ENCODE data around the gene FLNB. TPM values are rescaled to one million over a fixed set of nuclear protein-coding genes. Genes with fewer than 3 reads are reported as not detected.

The FLNB gene
- total and polyA plus RNA-seq, 4 experiments from 2014 or later: 3.9 to 28.5 (median 18.5) TPM

DNA sequence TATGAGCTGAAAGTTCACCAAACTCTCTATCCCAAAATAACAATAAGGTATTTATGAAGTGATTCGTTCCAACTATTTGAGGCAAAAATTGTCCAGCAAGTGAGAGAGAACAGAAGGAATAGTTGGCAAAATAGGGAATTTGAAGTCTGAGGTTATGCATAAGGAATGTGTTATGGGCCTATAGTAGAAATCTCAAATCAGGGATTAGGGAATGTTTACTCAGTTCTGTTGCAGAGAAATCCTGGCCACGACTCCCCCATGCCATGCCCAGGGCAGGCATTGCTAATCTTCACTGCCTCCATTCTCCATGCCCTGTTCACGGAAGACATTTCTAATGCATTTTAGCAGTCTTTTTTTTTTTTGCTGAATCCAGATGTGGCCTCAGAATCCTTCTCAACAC lies 58.6 kb downstream of the FLNB start:
- Mint-ChIP-seq H3K27me3 (no peaks in the 10 kb centered on the region), H3K27ac (peak overlapping the region in 1 of 7 donors; percentile 24), H3K36me3 (no peaks in the 10 kb centered on the region), H3K4me1 (peaks cover 0 to 19% (median 10%) of the 10 kb centered on the region in 4 donors), H3K4me3 (no peak overlapping the region), H3K9me3 (no peaks in the 10 kb centered on the region)
- Histone ChIP-seq H3K36me3 (ENCODE audit: insufficient read depth, low read length) (no peaks in the 10 kb centered on the region), H3K4me1 (ENCODE audit: insufficient read depth, low read length) (peaks cover 6% of the 10 kb centered on the region), H3K27me3 (ENCODE audit: insufficient read depth, low read length) (no peaks in the 10 kb centered on the region), H3K9me3 (ENCODE audit: control insufficient read depth in 1 of 2, low read length in 2 of 2) (no peaks in the 10 kb centered on the region), H3K27ac (ENCODE audit: low read depth, low read length) (no peak overlapping the region), H3K4me3 (ENCODE audit: low read length in 2 of 2) (no peak overlapping the region)
- ChIA-PET CTCF (ENCODE audit: partially characterized antibody) (no interaction called here), POLR2A (ENCODE audit: partially characterized antibody) (no interaction called here)
- intact Hi-C loops (cut with micrococcal nuclease): no loop called here
- no peak for DNase-seq

DNA sequence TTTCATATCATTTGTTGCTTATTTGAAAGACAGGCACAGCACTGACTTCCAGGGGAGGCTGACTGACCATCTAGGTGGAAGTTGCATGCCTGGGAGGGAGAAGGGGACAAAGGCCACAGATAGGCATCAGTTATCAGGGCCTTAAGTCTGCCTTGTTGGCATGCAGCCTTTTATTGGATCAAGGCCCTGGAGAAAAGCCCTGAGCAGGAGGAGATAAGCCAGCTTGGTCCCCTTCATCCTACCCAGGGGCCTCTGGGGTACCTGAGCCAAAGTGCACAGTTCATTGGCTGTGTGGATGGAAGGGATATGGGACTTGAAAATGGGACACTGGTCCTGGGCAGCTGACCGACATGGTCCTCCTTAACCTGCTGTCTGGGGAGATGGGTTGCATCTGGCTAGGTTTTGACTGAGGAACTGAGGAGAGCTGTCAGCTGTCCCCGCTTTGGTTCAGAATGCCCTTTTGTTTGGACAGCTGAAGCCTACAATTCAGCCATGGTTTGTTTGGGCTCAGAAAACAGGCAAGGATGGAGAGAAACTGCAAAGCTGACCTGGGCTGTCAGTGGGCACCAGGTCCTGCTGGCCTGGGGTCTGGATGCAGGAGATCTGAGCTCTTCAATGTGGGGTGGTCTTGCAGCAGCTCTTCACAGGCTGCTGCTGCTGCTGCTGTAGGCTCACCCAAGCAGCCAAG lies 60.0 kb downstream of the FLNB start:
- H3K27me3 Mint-ChIP-seq: no peaks in the 10 kb centered on the region
- Histone ChIP-seq H3K36me3 (ENCODE audit: insufficient read depth, low read length) (no peaks in the 10 kb centered on the region), H3K27ac (ENCODE audit: low read depth, low read length) (no peak overlapping the region), H3K27me3 (ENCODE audit: insufficient read depth, low read length) (no peaks in the 10 kb centered on the region), H3K4me3 (ENCODE audit: low read length in 2 of 2) (no peak overlapping the region), H3K9me3 (ENCODE audit: control insufficient read depth in 1 of 2, low read length in 2 of 2) (no peaks in the 10 kb centered on the region), H3K4me1 (ENCODE audit: insufficient read depth, low read length) (peaks cover under 1% of the 10 kb centered on the region)
- CTCF ChIA-PET (ENCODE audit: partially characterized antibody): no interaction called here
- H3K36me3 Mint-ChIP-seq: no peaks in the 10 kb centered on the region
- peaks cover 0 to 14% (median 6%) of the 10 kb centered on the region in 4 donors for H3K4me1 Mint-ChIP-seq
- no peaks in the 10 kb centered on the region for H3K9me3 Mint-ChIP-seq
- intact Hi-C loops (cut with micrococcal nuclease): no loop called here
- POLR2A ChIA-PET (ENCODE audit: partially characterized antibody): no interaction called here
- peak overlapping the region in 3 of 7 donors; percentile 6 to 51 (median 21) for H3K27ac Mint-ChIP-seq
- no peak for DNase-seq
- H3K4me3 Mint-ChIP-seq: no peak overlapping the region

DNA sequence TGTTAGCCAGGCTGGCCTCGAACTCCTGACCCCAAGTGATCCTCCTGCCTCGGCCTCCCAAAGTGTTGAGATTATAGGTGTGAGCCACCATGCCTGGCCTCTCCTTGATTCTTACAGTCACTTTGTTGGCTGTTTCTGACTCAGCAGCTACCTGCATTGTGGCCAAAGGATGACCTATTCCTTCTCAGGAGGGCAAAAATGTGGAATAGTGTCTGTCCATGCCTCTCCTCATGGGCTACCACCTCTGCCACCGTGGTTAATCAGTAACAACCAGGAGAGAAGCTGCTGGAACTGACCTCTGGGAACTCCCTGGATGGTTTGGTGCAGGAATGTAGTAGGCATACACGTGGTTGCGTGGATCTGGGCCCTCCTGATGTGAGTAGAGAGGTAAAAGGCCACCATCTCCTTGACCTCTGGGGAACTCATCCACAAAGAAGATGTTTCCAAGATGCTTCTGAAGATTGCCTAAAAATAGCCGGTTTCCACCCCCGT lies 63.3 kb downstream of the FLNB start:
- no peaks in the 10 kb centered on the region for H3K27me3 ChIP-seq (ENCODE audit: insufficient read depth, low read length)
- Mint-ChIP-seq H3K4me3 (no peak overlapping the region), H3K36me3 (peaks cover 0 to 6% of the 10 kb centered on the region in 2 donors), H3K27ac (no peak overlapping the region), H3K4me1 (peaks cover 14 to 29% (median 23%) of the 10 kb centered on the region in 4 donors), H3K27me3 (no peaks in the 10 kb centered on the region), H3K9me3 (no peaks in the 10 kb centered on the region)
- peaks cover 15% of the 10 kb centered on the region for H3K4me1 ChIP-seq (ENCODE audit: insufficient read depth, low read length)
- H3K27ac ChIP-seq (ENCODE audit: low read depth, low read length): no peak overlapping the region
- POLR2A ChIA-PET (ENCODE audit: partially characterized antibody): interaction anchor here (0.7 kb wide), 1 partner anchor 47 kb away, joined by 5 read pairs; no protein-coding TSS in a partner anchor
- no peak overlapping the region for H3K4me3 ChIP-seq (ENCODE audit: low read length in 2 of 2)
- CTCF ChIA-PET (ENCODE audit: partially characterized antibody): interaction anchor here (0.7 kb wide), 2 partner anchors 830 to 989 kb away, joined by 3 read pairs; no protein-coding TSS in a partner anchor
- H3K9me3 ChIP-seq (ENCODE audit: control insufficient read depth in 1 of 2, low read length in 2 of 2): no peaks in the 10 kb centered on the region
- DNase-seq: no peak
- H3K36me3 ChIP-seq (ENCODE audit: insufficient read depth, low read length): no peaks in the 10 kb centered on the region
- intact Hi-C loops (cut with micrococcal nuclease): no loop called here

DNA sequence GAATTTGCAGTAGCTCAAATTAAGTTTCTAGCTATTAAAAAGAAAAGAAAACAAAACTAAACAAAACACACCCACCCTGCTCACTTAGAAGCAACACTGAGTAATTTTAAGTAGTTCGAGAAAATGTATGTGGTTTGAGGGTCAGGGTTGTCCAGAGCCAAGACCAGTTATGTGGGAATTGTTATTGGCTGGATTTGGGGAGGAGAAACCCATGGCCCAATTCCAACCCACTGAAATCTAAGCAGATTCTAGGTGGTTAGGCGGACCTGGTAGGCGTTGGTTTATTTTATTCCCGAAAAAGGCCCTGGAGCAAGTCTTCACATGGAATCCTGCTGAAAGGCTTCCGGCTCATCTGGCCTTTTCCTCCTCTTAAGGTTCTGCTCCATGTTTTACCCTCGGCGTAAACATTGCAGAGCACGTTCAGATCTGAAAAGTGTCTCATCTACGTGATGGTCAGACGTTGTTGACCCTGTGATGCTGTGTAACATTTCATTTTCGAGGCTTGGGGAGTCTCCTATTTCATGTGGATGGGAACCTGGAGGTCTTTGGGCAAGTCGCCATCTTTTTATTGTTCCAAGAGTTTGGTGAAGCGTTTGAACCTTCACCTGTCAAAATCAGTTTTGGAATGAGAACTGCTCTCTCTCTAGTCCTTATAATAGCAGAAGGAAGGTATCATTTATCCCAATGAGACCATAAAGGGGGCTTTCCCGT lies 64.0 kb downstream of the FLNB start:
- CTCF ChIA-PET (ENCODE audit: partially characterized antibody): no interaction called here
- POLR2A ChIA-PET (ENCODE audit: partially characterized antibody): no interaction called here
- intact Hi-C loops (cut with micrococcal nuclease): no loop called here
- H3K4me1 ChIP-seq (ENCODE audit: insufficient read depth, low read length): peaks cover 15% of the 10 kb centered on the region
- Mint-ChIP-seq H3K36me3 (peaks cover 0 to 6% of the 10 kb centered on the region in 2 donors), H3K9me3 (no peaks in the 10 kb centered on the region), H3K27ac (no peak overlapping the region), H3K27me3 (no peaks in the 10 kb centered on the region), H3K4me3 (no peak overlapping the region), H3K4me1 (peaks cover 14 to 26% (median 20%) of the 10 kb centered on the region in 4 donors)
- H3K4me3 ChIP-seq (ENCODE audit: low read length in 2 of 2): no peak overlapping the region
- no peak overlapping the region for H3K27ac ChIP-seq (ENCODE audit: low read depth, low read length)
- H3K36me3 ChIP-seq (ENCODE audit: insufficient read depth, low read length): no peaks in the 10 kb centered on the region
- H3K9me3 ChIP-seq (ENCODE audit: control insufficient read depth in 1 of 2, low read length in 2 of 2): no peaks in the 10 kb centered on the region
- H3K27me3 ChIP-seq (ENCODE audit: insufficient read depth, low read length): no peaks in the 10 kb centered on the region
- DNase-seq: no peak

DNA sequence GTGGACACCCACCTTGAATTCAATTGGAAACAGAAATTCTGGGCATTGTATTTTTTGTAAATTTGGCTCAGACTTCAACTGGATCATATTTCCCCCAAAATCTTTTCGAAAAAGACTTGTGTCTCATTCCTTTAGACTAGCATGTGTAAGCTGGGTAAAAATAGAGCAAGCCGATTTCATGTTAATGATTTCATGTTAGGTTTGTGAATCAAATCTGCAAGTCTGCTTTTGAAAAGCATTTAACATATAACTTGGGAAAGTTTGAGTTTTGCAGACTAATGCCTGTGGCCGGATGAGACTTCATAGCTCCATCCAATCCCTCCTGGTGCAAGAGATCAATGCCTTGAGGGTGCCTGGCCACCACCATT lies 64.5 kb downstream of the FLNB start:
- no peak overlapping the region for H3K27ac Mint-ChIP-seq
- H3K27me3 Mint-ChIP-seq: no peaks in the 10 kb centered on the region
- Histone ChIP-seq H3K4me3 (ENCODE audit: low read length in 2 of 2) (no peak overlapping the region), H3K4me1 (ENCODE audit: insufficient read depth, low read length) (peaks cover 15% of the 10 kb centered on the region), H3K27me3 (ENCODE audit: insufficient read depth, low read length) (no peaks in the 10 kb centered on the region), H3K27ac (ENCODE audit: low read depth, low read length) (no peak overlapping the region), H3K9me3 (ENCODE audit: control insufficient read depth in 1 of 2, low read length in 2 of 2) (no peaks in the 10 kb centered on the region), H3K36me3 (ENCODE audit: insufficient read depth, low read length) (no peaks in the 10 kb centered on the region)
- no peaks in the 10 kb centered on the region for H3K9me3 Mint-ChIP-seq
- no peak for DNase-seq
- peaks cover 14 to 26% (median 20%) of the 10 kb centered on the region in 4 donors for H3K4me1 Mint-ChIP-seq
- POLR2A ChIA-PET (ENCODE audit: partially characterized antibody): no interaction called here
- CTCF ChIA-PET (ENCODE audit: partially characterized antibody): no interaction called here
- no peak overlapping the region for H3K4me3 Mint-ChIP-seq
- intact Hi-C loops (cut with micrococcal nuclease): no loop called here
- H3K36me3 Mint-ChIP-seq: peaks cover 3 to 12% of the 10 kb centered on the region in 2 donors

DNA sequence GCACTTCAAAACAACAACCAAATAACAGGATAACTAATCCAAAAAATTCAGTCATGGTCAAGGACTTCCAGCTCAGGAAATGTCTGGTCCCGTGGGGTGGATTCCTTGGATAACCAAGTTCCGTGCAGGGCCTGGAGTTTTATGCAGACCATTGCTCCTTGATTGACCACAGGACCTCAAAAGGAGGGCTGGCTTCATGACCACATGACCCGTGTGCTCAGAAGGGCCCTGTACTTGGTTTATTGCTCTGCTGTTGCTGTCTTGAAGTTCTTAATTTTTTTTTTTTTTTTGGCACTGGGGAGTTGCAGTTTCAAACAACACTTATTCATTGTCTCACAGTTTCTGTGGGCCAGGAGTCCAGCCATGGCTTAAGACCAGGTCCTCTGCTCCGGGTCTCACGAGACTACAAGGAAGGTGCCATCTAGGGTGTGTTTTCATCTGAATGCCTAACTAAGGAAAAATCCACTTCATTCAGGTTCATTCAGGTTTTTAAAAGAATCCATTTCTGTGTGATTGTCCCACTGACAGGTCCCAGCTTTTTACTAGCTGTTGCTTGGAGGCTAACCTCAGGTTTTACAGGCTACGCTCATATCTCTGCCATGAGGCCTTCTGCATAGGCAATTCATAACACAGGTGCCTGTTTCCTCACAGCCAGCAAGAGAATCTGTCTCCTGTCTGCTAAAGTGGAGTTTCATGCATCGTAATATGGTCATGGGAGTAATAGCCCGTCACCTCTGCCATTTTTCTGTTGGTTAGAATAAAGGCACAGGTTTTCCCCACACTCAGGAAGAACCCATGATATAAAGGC lies 65.3 kb downstream of the FLNB start:
- Histone ChIP-seq H3K9me3 (ENCODE audit: control insufficient read depth in 1 of 2, low read length in 2 of 2) (no peaks in the 10 kb centered on the region), H3K4me1 (ENCODE audit: insufficient read depth, low read length) (peaks cover 15% of the 10 kb centered on the region), H3K4me3 (ENCODE audit: low read length in 2 of 2) (no peak overlapping the region), H3K27me3 (ENCODE audit: insufficient read depth, low read length) (no peaks in the 10 kb centered on the region), H3K27ac (ENCODE audit: low read depth, low read length) (no peak overlapping the region), H3K36me3 (ENCODE audit: insufficient read depth, low read length) (no peaks in the 10 kb centered on the region)
- ChIA-PET POLR2A (ENCODE audit: partially characterized antibody) (no interaction called here), CTCF (ENCODE audit: partially characterized antibody) (no interaction called here)
- no peak overlapping the region for H3K4me3 Mint-ChIP-seq
- H3K27ac Mint-ChIP-seq: peak overlapping the region in 2 of 7 donors; percentile 11 to 29
- peaks cover 14 to 24% (median 19%) of the 10 kb centered on the region in 4 donors for H3K4me1 Mint-ChIP-seq
- intact Hi-C loops (cut with micrococcal nuclease): no loop called here
- peaks cover 10 to 19% of the 10 kb centered on the region in 2 donors for H3K36me3 Mint-ChIP-seq
- H3K9me3 Mint-ChIP-seq: no peaks in the 10 kb centered on the region
- H3K27me3 Mint-ChIP-seq: no peaks in the 10 kb centered on the region
- no peak for DNase-seq

DNA sequence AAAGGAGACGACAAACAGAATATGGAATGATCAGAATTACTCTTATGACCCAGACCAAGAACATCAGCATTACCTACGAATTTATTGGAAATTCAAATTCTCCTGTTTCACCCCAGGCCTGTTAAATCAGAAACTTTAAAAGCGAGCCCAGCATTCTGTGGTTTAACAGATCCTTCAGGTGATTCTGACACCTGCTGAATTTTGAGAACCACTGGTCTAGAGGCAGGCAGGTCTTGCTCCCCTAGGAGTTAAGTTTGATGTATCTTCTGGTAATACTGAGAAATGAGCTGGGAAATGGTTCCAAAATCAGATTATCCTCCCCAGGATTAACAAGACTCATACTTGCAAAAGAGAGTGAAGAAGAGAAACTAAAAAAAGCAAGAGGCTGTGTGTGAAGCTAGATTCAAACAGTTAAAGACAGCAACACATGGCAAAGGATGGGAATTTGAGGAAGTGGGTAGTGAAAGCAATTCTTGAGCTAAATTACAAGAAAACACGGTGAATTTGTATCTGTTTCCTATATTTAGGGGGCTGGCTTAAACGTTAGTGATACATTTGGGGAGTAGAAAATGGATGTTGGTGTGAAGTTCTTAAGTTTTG lies 66.0 kb downstream of the FLNB start:
- Mint-ChIP-seq H3K27ac (peak overlapping the region in 3 of 7 donors; percentile 9 to 16 (median 11)), H3K4me3 (peak overlapping the region in 1 of 8 donors; percentile 0), H3K27me3 (no peaks in the 10 kb centered on the region), H3K9me3 (no peaks in the 10 kb centered on the region), H3K36me3 (peaks cover 15 to 25% of the 10 kb centered on the region in 2 donors), H3K4me1 (peaks cover 14 to 24% (median 18%) of the 10 kb centered on the region in 4 donors)
- Histone ChIP-seq H3K27ac (ENCODE audit: low read depth, low read length) (no peak overlapping the region), H3K4me1 (ENCODE audit: insufficient read depth, low read length) (peaks cover 15% of the 10 kb centered on the region), H3K27me3 (ENCODE audit: insufficient read depth, low read length) (no peaks in the 10 kb centered on the region), H3K4me3 (ENCODE audit: low read length in 2 of 2) (no peak overlapping the region), H3K9me3 (ENCODE audit: control insufficient read depth in 1 of 2, low read length in 2 of 2) (no peaks in the 10 kb centered on the region), H3K36me3 (ENCODE audit: insufficient read depth, low read length) (no peaks in the 10 kb centered on the region)
- DNase-seq: no peak
- POLR2A ChIA-PET (ENCODE audit: partially characterized antibody): no interaction called here
- CTCF ChIA-PET (ENCODE audit: partially characterized antibody): no interaction called here
- intact Hi-C loops (cut with micrococcal nuclease): no loop called here
